H9 (cell line): ENCODE measurements around the gene TSSK2. TPM values are rescaled to one million over a fixed set of nuclear protein-coding genes. Genes with fewer than 3 reads are reported as not detected.

Source experiments
- DNase-seq: peaks from one replicate; pipeline ENCODE4 v3.0.0-alpha.2; 2017
- H2AFZ ChIP-seq: one replicate; pipeline ENCODE4 v1.6.1; 2013; ENCODE audit warnings: mild to moderate bottlenecking, low read length, control low read depth, moderate library complexity
- H2AK5ac ChIP-seq: 2 replicates; pipeline ENCODE4 v1.6.1; 2013; ENCODE audit warnings: low read length, control low read depth, mixed read lengths; ENCODE audit not compliant: insufficient read length
- H2BK120ac ChIP-seq: one replicate; pipeline ENCODE4 v1.6.1; 2013; ENCODE audit warnings: low read depth, mild to moderate bottlenecking, low read length, control low read depth, inconsistent platforms; ENCODE audit not compliant: poor library complexity, severe bottlenecking
- H2BK12ac ChIP-seq: 2 replicates; pipeline ENCODE4 v1.6.1; 2013; ENCODE audit warnings: low read length, control low read depth, mixed read lengths, low read depth; ENCODE audit not compliant: insufficient read length
- H2BK15ac ChIP-seq: 2 replicates; pipeline ENCODE4 v1.6.1; 2013; ENCODE audit warnings: low read depth, low read length, control low read depth
- H2BK20ac ChIP-seq: one replicate; pipeline ENCODE4 v1.6.1; 2013; ENCODE audit warnings: low read depth, mild to moderate bottlenecking, low read length, control low read depth, inconsistent platforms; ENCODE audit not compliant: poor library complexity, severe bottlenecking
- H2BK5ac ChIP-seq: 2 replicates; pipeline ENCODE4 v1.6.1; 2013; ENCODE audit warnings: low read length, control low read depth, mixed read lengths; ENCODE audit not compliant: insufficient read length
- H3K14ac ChIP-seq: 2 replicates; pipeline ENCODE4 v1.6.1; 2013; ENCODE audit warnings: low read length, control low read depth; ENCODE audit not compliant: insufficient read depth
- H3K18ac ChIP-seq: 2 replicates; pipeline ENCODE4 v1.6.1; 2013; ENCODE audit warnings: low read depth, mild to moderate bottlenecking, mixed read lengths, low read length, control low read depth; ENCODE audit not compliant: insufficient read length
- H3K23ac ChIP-seq: 2 replicates; pipeline ENCODE4 v1.6.1; 2013; ENCODE audit warnings: low read length, control low read depth, mixed read lengths, low read depth; ENCODE audit not compliant: insufficient read length
- H3K23me2 ChIP-seq: 2 replicates; pipeline ENCODE4 v1.6.1; 2013; ENCODE audit warnings: low read depth, mild to moderate bottlenecking, mixed read lengths, low read length, control low read depth; ENCODE audit not compliant: insufficient read length, poor library complexity, severe bottlenecking
- H3K27ac ChIP-seq: 2 replicates; pipeline ENCODE4 v1.5.1; 2013; ENCODE audit warnings: low read length, control low read depth, mixed read lengths, low read depth; ENCODE audit not compliant: insufficient read length
- H3K27me3 ChIP-seq: 2 replicates; pipeline ENCODE4 v1.6.1; 2013; ENCODE audit warnings: low read length, control low read depth, inconsistent platforms; ENCODE audit not compliant: insufficient read depth
- H3K4ac ChIP-seq: 2 replicates; pipeline ENCODE4 v1.6.1; 2013; ENCODE audit warnings: low read depth, mild to moderate bottlenecking, control low read depth, inconsistent platforms, low read length, moderate library complexity
- H3K4me1 ChIP-seq: 2 replicates; pipeline ENCODE4 v1.6.1; 2013; ENCODE audit warnings: low read length, control low read depth, inconsistent platforms; ENCODE audit not compliant: insufficient read depth
- H3K4me2 ChIP-seq: 2 replicates; pipeline ENCODE4 v1.6.1; 2013; ENCODE audit warnings: low read length, control low read depth, mixed read lengths; ENCODE audit not compliant: insufficient read length, insufficient read depth
- H3K56ac ChIP-seq: 2 replicates; pipeline ENCODE4 v1.6.1; 2013; ENCODE audit warnings: low read depth, mild to moderate bottlenecking, mixed read lengths, low read length, control low read depth; ENCODE audit not compliant: insufficient read length
- H3K79me1 ChIP-seq: 2 replicates; pipeline ENCODE4 v1.6.1; 2013; ENCODE audit warnings: low read depth, mild to moderate bottlenecking, moderate library complexity, low read length, control low read depth, inconsistent platforms; ENCODE audit not compliant: insufficient read depth, poor library complexity, severe bottlenecking
- H3K79me2 ChIP-seq: 2 replicates; pipeline ENCODE4 v1.6.1; 2013; ENCODE audit warnings: low read length, control low read depth, inconsistent platforms; ENCODE audit not compliant: insufficient read depth
- H3K9ac ChIP-seq: 2 replicates; pipeline ENCODE4 v1.6.1; 2013; ENCODE audit warnings: low read length, control low read depth, mixed read lengths; ENCODE audit not compliant: insufficient read length; ENCODE audit errors: extremely low read depth
- H3K9me3 ChIP-seq: one replicate; pipeline ENCODE4 v1.6.1; 2013; ENCODE audit warnings: low read depth, low read length, inconsistent platforms; ENCODE audit not compliant: control insufficient read depth
- H3T11ph ChIP-seq: one replicate; pipeline ENCODE4 v1.6.1; 2013; ENCODE audit warnings: mild to moderate bottlenecking, low read length, control low read depth, inconsistent platforms
- H4K20me1 ChIP-seq: one replicate; pipeline ENCODE4 v1.6.1; 2013; ENCODE audit not compliant: control insufficient read depth, insufficient read length, insufficient read depth
- H4K5ac ChIP-seq: 2 replicates; pipeline ENCODE4 v1.6.1; 2013; ENCODE audit warnings: low read depth, mild to moderate bottlenecking, mixed read lengths, low read length, control low read depth; ENCODE audit not compliant: insufficient read length
- H4K8ac ChIP-seq: replicated peaks from 2 replicates; pipeline ENCODE4 v1.6.1; 2013; ENCODE audit warnings: low read length, control low read depth, mixed read lengths, low read depth; ENCODE audit not compliant: insufficient read length
- H4K91ac ChIP-seq: 2 replicates; pipeline ENCODE4 v1.6.1; 2013; ENCODE audit warnings: low read depth, mild to moderate bottlenecking, moderate library complexity, mixed read lengths, low read length, control low read depth; ENCODE audit not compliant: insufficient read length
- H3K27ac Mint-ChIP-seq, 3 experiments: 2 replicates in 2 of 3; 3 replicates in 1 of 3; pipeline ENCODE4 v1.8.0; 2020 to 2021; ENCODE audit warnings: mixed read lengths in 3 of 3, mild to moderate bottlenecking in 1 of 3, moderate library complexity in 1 of 3
- H3K27me3 Mint-ChIP-seq: 2 replicates; pipeline ENCODE4 v1.8.0; 2021; ENCODE audit warnings: low read depth, mild to moderate bottlenecking, moderate library complexity, mixed read lengths
- H3K36me3 Mint-ChIP-seq, 3 experiments: 2 replicates in 2 of 3; 3 replicates in 1 of 3; pipeline ENCODE4 v1.8.0; 2020 to 2021; ENCODE audit warnings: low read depth in 3 of 3, mixed read lengths in 3 of 3; ENCODE audit not compliant: insufficient read depth in 1 of 3
- H3K4me1 Mint-ChIP-seq, 2 experiments: 2 replicates each; pipeline ENCODE4 v1.8.0; 2020; ENCODE audit warnings: mixed read lengths in 2 of 2
- H3K4me3 Mint-ChIP-seq, 2 experiments: 2 replicates in 1 of 2; 3 replicates in 1 of 2; pipeline ENCODE4 v1.8.0; 2020 to 2021; ENCODE audit warnings: mild to moderate bottlenecking in 2 of 2, mixed read lengths in 2 of 2, moderate library complexity in 1 of 2
- H3K9me3 Mint-ChIP-seq, 2 experiments: 2 replicates in 1 of 2; 3 replicates in 1 of 2; pipeline ENCODE4 v1.8.0; 2020; ENCODE audit warnings: mild to moderate bottlenecking in 2 of 2, mixed read lengths in 2 of 2, moderate library complexity in 1 of 2
- WGBS: extraction: QIAGEN DNeasy Blood & Tissue Kit; methylation state at CpG from one replicate; pipeline ENCODE4 v1.1.7; 2013; ENCODE audit warnings: missing lambda C conversion rate, low lambda C conversion rate, mixed read lengths; ENCODE audit not compliant: insufficient read length; ENCODE audit errors: extremely low coverage; 5-methylcytosine and 5-hydroxymethylcytosine counted together
- total RNA-seq: library from RNA; stranded (reverse); gene quantifications from 2 replicates; pipeline ENCODE4 v1.2.1, GENCODE V29; 2021
- TF ChIP-seq, protein P1 (sequence below): fragments of 200-600 bp; sonication (generic); conservative IDR thresholded peaks from 3 replicates; pipeline ENCODE4 v1.8.0; 2021; ENCODE audit warnings: antibody characterized with exemption, mild to moderate bottlenecking

Gene TSSK2
- total RNA-seq, 1 experiment from 2014 or later, result not detected

DNA sequence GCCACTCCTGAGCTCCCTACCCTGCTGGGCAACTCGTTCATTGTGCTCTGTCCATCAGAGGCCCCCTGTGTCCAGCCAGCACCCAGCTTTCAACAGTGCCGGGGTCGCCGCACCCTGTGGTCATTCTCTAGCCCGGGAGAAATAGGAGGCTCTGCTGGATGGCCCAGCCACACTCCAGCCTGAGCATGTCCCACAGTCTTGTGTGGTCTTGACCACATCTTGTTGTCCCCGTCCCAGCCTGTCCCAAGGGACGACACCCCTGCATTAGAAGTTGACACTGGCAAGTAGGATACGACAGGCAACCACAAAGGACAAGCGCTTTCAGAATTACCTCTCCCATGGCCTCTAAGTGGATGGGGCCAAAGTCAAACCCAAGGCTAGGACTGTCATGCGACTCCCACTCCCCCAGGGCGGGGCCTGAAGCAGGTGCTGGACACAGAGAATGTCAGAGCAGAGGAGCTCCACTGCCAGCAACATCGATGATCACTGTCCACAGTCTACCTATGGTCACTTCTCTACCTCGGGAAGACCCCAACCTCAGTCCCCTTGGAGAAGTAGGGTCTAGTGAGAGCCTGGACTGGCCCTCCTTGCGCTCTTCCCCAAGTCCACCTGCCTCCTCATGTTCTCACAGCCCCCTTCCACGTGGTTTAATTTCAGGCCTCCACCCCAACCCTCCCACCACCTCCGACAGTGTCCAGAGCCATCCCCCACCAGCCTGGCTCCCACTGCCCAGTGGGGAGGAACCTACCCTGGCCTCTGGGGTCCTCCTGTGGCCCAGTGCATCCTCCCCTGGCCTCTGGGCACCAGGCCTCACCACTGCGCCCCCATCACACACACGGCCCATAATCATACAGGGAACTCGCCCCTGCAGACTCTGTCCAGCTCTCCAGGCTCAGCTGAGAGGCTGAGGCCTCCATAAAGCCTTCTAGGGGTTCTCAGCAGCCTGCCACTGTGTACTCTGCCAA lies 4.5 kb upstream of the TSSK2 start:
- Histone ChIP-seq H3K56ac (no peak overlapping the region), H3K18ac (no peak overlapping the region), H3K23me2 (peaks cover 4% of the 10 kb centered on the region), H3K9me3 (no peaks in the 10 kb centered on the region), H3K14ac (no peak overlapping the region), H4K5ac (no peak overlapping the region), H3T11ph (no peak overlapping the region), H3K27ac (no peak overlapping the region), H4K91ac (no peak overlapping the region), H3K9ac (no peak overlapping the region), H2BK15ac (no peak overlapping the region), H2BK120ac (no peak overlapping the region), H2AFZ (no peak overlapping the region), H4K20me1 (no peaks in the 10 kb centered on the region), H2BK12ac (no peak overlapping the region), H3K79me2 (no peaks in the 10 kb centered on the region), H4K8ac (no peak overlapping the region), H3K27me3 (no peaks in the 10 kb centered on the region), H3K23ac (no peak overlapping the region), H2BK5ac (no peak overlapping the region), H3K4me1 (no peaks in the 10 kb centered on the region; the same call in 1 of the 2 replicates), H3K79me1 (no peaks in the 10 kb centered on the region), H3K4me2 (no peak overlapping the region), H2AK5ac (no peak overlapping the region), H3K4ac (no peak overlapping the region), H2BK20ac (no peak overlapping the region)
- no peak for DNase-seq
- TF ChIP-seq, protein P1, sequence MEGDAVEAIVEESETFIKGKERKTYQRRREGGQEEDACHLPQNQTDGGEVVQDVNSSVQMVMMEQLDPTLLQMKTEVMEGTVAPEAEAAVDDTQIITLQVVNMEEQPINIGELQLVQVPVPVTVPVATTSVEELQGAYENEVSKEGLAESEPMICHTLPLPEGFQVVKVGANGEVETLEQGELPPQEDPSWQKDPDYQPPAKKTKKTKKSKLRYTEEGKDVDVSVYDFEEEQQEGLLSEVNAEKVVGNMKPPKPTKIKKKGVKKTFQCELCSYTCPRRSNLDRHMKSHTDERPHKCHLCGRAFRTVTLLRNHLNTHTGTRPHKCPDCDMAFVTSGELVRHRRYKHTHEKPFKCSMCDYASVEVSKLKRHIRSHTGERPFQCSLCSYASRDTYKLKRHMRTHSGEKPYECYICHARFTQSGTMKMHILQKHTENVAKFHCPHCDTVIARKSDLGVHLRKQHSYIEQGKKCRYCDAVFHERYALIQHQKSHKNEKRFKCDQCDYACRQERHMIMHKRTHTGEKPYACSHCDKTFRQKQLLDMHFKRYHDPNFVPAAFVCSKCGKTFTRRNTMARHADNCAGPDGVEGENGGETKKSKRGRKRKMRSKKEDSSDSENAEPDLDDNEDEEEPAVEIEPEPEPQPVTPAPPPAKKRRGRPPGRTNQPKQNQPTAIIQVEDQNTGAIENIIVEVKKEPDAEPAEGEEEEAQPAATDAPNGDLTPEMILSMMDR, result no peak
- Mint-ChIP-seq H3K4me1 (peaks cover 8 to 10% of the 10 kb centered on the region in 2 experiments), H3K9me3 (no peaks in the 10 kb centered on the region; a peak in 3 of 5 replicates), H3K27ac (no peak overlapping the region), H3K4me3 (no peak overlapping the region), H3K36me3 (peaks cover 0 to 6% (median 5%) of the 10 kb centered on the region in 3 experiments; a peak in 4 of 7 replicates), H3K27me3 (peaks cover 18% of the 10 kb centered on the region)
- WGBS, result no CpG with 5 or more reads among the region's 19 CpGs
